Bronchial smooth muscle cell (primary cell): ENCODE results near the gene TAAR6. TPM values are rescaled to one million over a fixed set of nuclear protein-coding genes. Genes with fewer than 3 reads are reported as not detected.

ENCODE experiments used
- total RNA-seq: library from RNA; depleted of rRNA; stranded (reverse); fragments of >200 nt; gene quantifications from 2 replicates; pipeline ENCODE4 v1.2.1, GENCODE V29; 2014

Gene TAAR6, protein sequence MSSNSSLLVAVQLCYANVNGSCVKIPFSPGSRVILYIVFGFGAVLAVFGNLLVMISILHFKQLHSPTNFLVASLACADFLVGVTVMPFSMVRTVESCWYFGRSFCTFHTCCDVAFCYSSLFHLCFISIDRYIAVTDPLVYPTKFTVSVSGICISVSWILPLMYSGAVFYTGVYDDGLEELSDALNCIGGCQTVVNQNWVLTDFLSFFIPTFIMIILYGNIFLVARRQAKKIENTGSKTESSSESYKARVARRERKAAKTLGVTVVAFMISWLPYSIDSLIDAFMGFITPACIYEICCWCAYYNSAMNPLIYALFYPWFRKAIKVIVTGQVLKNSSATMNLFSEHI
- total RNA-seq, result not detected in 2 replicates

DNA sequence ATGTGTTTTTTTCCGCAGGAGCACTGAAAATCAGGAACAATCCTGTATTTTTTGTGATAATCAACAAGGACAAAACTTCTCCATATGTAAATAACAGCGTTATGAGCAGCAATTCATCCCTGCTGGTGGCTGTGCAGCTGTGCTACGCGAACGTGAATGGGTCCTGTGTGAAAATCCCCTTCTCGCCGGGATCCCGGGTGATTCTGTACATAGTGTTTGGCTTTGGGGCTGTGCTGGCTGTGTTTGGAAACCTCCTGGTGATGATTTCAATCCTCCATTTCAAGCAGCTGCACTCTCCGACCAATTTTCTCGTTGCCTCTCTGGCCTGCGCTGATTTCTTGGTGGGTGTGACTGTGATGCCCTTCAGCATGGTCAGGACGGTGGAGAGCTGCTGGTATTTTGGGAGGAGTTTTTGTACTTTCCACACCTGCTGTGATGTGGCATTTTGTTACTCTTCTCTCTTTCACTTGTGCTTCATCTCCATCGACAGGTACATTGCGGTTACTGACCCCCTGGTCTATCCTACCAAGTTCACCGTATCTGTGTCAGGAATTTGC, at the start of gene TAAR6:
Gene TAAR6 (plus strand): TSS at position 102 of the 557 bp plus-strand sequence. CDS start 0 bp downstream, at position 102.

DNA sequence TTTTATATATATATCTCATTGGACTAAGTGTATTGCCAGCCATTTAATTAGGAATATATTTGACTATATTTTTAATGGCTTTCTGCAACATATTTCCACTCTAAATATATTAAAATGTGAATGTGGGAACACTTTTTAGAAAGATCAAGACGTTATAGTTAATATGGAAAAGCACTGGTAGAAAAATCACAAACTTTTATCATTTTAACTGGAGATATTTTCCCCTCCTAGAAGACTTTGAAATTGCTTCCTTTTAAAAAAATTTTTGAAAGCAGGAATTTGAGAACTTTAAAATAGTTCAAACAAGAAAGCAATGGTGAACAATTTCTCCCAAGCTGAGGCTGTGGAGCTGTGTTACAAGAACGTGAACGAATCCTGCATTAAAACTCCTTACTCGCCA, 32.1 kb upstream of the TAAR6 start, which contains the start of gene TAAR9:
Gene TAAR9 (plus strand): TSS at position 301 of the 400 bp plus-strand sequence. CDS start 13 bp downstream, at position 314.

DNA sequence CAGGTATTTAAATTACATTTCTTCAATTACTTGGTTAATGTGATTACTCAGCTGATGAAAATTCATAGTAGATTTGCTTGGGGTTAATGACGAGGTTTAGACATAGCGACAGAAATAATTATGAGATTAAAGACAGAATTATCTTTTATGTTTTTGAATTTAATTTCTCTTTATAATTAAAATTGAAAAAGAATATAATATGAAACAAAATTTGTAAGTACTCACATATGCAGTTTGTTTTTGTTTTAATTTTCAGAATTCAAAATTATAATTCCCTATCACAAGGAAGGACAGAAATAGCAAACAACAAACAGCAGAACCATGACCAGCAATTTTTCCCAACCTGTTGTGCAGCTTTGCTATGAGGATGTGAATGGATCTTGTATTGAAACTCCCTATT, 17.8 kb upstream of the TAAR6 start, which contains the start of gene TAAR8:
Gene TAAR8 (plus strand): TSS at position 301 of the 400 bp plus-strand sequence. CDS start 21 bp downstream, at position 322.

DNA sequence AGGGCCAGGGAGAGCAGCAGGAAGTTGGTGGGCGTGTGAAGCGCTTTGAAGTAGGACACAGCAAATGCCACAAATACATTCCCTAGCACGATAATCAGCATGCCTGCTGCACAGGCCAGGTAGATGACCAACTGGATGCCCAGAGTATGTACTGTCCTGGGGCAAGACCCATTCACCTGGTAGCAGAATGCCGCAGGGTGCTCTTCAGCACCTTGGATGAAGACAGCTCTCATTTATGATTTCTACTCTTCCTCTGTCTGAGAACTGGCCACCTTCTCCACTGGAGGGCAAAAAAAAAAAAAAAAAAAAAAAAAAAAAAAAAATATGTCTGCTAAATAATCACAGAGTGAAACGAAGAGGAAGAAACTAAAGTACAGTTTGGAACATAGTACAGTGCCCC, 19.3 kb downstream of the TAAR6 start, which contains the start of gene TAAR5:
Gene TAAR5 (minus strand): TSS at position 288 of the 400 bp plus-strand sequence. CDS start 55 bp downstream, at position 233.

Other genes starting within 250 kb of the TAAR6 start
- 21.6 and 71.6 TPM in 2 replicates for gene MOXD1, start 168.8 kb upstream of the TAAR6 start, total RNA-seq
- gene STX7, start 57.2 kb upstream of the TAAR6 start, total RNA-seq, result 31.5 and 34.3 TPM in 2 replicates
- not detected in 2 replicates for gene TAAR9, start 32.0 kb upstream of the TAAR6 start, total RNA-seq
- gene TAAR8, start 17.6 kb upstream of the TAAR6 start, total RNA-seq, result not detected in 2 replicates
- gene TAAR5, start 19.4 kb downstream of the TAAR6 start, total RNA-seq, result not detected in 2 replicates
- gene TAAR2, start 54.0 kb downstream of the TAAR6 start, total RNA-seq, result not detected in 2 replicates
- not detected in 2 replicates for gene TAAR1, start 88.9 kb downstream of the TAAR6 start, total RNA-seq
- not detected in 2 replicates for gene VNN1, start 143.7 kb downstream of the TAAR6 start, total RNA-seq
- gene VNN2, start 187.6 kb downstream of the TAAR6 start, total RNA-seq, result 0.16 TPM in 1 of 2 replicates, not detected in the other
- gene SLC18B1, start 228.3 kb downstream of the TAAR6 start, total RNA-seq, result 2.8 and 6.3 TPM in 2 replicates
- gene RPS12, start 244.2 kb downstream of the TAAR6 start, total RNA-seq, result 2,462 and 4,345 TPM in 2 replicates